Prostate gland (tissue), 2 donors: ENCODE data around the gene CFAP61.

Experiments
- CTCF ChIP-seq, 4 experiments: fragments of 200-600 bp in 2 of 4; fragments of 450-650 bp in 2 of 4; sonication (generic) in 2 of 4; IDR thresholded peaks; 1 replicate in 3 of 4; 2 replicates in 1 of 4; pipeline ENCODE4 v1.5.1; 2016 to 2019; ENCODE audit warnings: antibody characterized with exemption in 4 of 4, mild to moderate bottlenecking in 2 of 4, moderate library complexity in 2 of 4
- POLR2A ChIP-seq: fragments of 450-650 bp; IDR thresholded peaks from one replicate; pipeline ENCODE4 v1.6.1; 2016; ENCODE audit warnings: antibody characterized with exemption, mild to moderate bottlenecking

- TF ChIP-seq CTCF (IDR thresholded peaks at IDR 0.05) (peak in 3 of 4 experiments; percentile 37 to 63 (median 55)), POLR2A (no peak)
These were observed 31.5 kb downstream of the CFAP61 start for GRCh38 chr20:20083807-20084206.
